ENCODE data around the gene LRRC42.

The LRRC42 gene

GRCh38 chr1:54007613-54008012, 61.5 kb downstream of the LRRC42 start:
- no peak for DNase-seq

- DNase-seq = no peak
Observed at GRCh38 chr1:54008876-54009275, 62.7 kb downstream of the LRRC42 start.

- no peak for DNase-seq
Observed at GRCh38 chr1:54009406-54009805, 63.3 kb downstream of the LRRC42 start.

- DNase-seq = no peak
Observed at GRCh38 chr1:54010415-54011117, 64.4 kb downstream of the LRRC42 start.

- no peak for DNase-seq
Observed at GRCh38 chr1:54011316-54012007, 65.3 kb downstream of the LRRC42 start.

DNA sequence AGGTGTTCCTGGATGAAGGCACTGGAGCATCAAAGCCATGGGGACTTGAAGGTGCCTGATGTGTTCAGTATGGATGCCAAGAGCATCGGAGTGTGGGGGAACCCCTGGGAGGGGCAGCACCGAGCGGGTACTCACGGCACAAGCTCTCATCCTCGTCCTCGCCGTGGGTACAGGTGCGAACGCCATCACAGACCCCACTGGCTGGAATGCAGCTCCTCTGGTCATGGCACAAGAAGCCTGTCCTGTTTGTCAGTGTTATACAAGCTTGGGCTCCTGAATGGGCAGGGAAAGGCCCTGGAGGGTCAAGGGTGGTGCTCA, 65.8 kb downstream of the LRRC42 start:
- no peak for DNase-seq

- DNase-seq = no peak
Observed at GRCh38 chr1:54012863-54013262, 66.7 kb downstream of the LRRC42 start.

DNA sequence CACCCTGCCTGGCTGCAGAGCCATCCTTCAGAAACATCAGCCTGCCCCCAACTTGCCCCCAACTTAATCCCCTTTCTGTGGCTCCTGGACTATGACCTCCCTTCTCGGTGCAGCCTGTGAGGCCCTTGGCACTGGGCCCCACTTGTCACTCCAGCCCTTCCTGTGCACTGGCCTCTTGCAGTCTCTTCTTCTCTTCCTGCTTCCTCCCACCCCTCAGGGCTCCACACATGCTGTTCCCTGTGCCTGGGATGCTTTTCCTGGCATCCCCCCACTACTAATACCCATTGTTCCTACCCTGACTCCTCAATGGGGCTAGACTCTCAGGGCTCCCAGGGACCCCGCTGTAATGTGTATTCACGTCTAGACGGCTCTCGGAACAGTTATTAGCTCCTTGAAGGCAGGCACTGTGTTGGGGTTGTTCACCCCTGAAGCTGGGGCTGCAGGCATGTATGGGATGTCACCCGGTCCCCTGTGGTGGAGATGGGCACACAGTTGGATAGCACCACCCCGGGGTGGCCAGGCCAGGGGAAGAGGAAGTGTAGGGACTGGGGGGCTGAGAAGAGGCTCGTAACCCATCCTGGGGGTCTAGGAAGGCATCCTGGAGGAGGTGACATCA, 67.4 kb downstream of the LRRC42 start:
- no peak for DNase-seq

- DNase-seq = no peak
Observed at GRCh38 chr1:54014009-54014629, 68.0 kb downstream of the LRRC42 start.

GRCh38 chr1:54016343-54017282, 70.5 kb downstream of the LRRC42 start:
- DNase-seq = no peak

All from hematopoietic multipotent progenitor cell treated with erythropoietin and hydrocortisone succinate and interleukin-3 and kit ligand, for 4 days (in vitro differentiated cells).